Neural progenitor cell (in vitro differentiated cells): Measurements from ENCODE around the gene DKK1.

Source experiments
- EZH2 ChIP-seq: fragments of 200-600 bp; sonication (generic); IDR thresholded peaks from 2 replicates; pipeline ENCODE4 v1.6.1; 2017; ENCODE audit warnings: antibody characterized with exemption, mild to moderate bottlenecking, moderate library complexity
- TF ChIP-seq, protein P1 (sequence below): fragments of 200-600 bp; sonication (generic); IDR thresholded peaks from 2 replicates; pipeline ENCODE4 v1.5.1; 2017; ENCODE audit warnings: antibody characterized with exemption, mild to moderate bottlenecking

- TF ChIP-seq, protein P1, sequence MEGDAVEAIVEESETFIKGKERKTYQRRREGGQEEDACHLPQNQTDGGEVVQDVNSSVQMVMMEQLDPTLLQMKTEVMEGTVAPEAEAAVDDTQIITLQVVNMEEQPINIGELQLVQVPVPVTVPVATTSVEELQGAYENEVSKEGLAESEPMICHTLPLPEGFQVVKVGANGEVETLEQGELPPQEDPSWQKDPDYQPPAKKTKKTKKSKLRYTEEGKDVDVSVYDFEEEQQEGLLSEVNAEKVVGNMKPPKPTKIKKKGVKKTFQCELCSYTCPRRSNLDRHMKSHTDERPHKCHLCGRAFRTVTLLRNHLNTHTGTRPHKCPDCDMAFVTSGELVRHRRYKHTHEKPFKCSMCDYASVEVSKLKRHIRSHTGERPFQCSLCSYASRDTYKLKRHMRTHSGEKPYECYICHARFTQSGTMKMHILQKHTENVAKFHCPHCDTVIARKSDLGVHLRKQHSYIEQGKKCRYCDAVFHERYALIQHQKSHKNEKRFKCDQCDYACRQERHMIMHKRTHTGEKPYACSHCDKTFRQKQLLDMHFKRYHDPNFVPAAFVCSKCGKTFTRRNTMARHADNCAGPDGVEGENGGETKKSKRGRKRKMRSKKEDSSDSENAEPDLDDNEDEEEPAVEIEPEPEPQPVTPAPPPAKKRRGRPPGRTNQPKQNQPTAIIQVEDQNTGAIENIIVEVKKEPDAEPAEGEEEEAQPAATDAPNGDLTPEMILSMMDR, result no peak
- no peak for TF ChIP-seq EZH2
Observed at GRCh38 chr10:52359441-52359840, 45.4 kb downstream of the DKK1 start.
